Osteoblast (primary cell): ENCODE measurements around the gene MRPL23. TPM values are rescaled to one million over a fixed set of nuclear protein-coding genes. Genes with fewer than 3 reads are reported as not detected.

Experiments used
- DNase-seq: peaks from one replicate; pipeline ENCODE4 v3.0.0; 2011; ENCODE audit warnings: low spot score, mixed read lengths; ENCODE audit not compliant: insufficient read length; ENCODE audit errors: missing footprints
- H2AFZ ChIP-seq: 2 replicates; pipeline ENCODE4 v1.6.0; 2011; ENCODE audit warnings: mild to moderate bottlenecking, low read length
- H3K27ac ChIP-seq: 2 replicates; pipeline ENCODE4 v1.5.1; 2011; ENCODE audit warnings: mild to moderate bottlenecking, low read depth, low read length, moderate library complexity
- H3K27me3 ChIP-seq: 2 replicates; pipeline ENCODE4 v1.6.0; 2012; ENCODE audit warnings: mild to moderate bottlenecking, control low read depth, inconsistent platforms, low read length, moderate library complexity; ENCODE audit not compliant: insufficient read depth
- H3K36me3 ChIP-seq: 2 replicates; pipeline ENCODE4 v1.5.1; 2011; ENCODE audit warnings: mild to moderate bottlenecking, low read length, control low read depth, moderate library complexity; ENCODE audit not compliant: insufficient read depth
- H3K4me1 ChIP-seq: 2 replicates; pipeline ENCODE4 v1.5.1; 2011; ENCODE audit warnings: mild to moderate bottlenecking, low read length, control low read depth, moderate library complexity; ENCODE audit not compliant: insufficient read depth
- H3K4me2 ChIP-seq: 2 replicates; pipeline ENCODE4 v1.6.0; 2011; ENCODE audit warnings: mild to moderate bottlenecking, low read length; ENCODE audit not compliant: insufficient read depth
- H3K4me3 ChIP-seq: fragments of 200-600 bp; sonication (generic); 3 replicates; pipeline ENCODE4 v1.5.1; 2012; ENCODE audit warnings: mild to moderate bottlenecking, low read length, inconsistent platforms; ENCODE audit not compliant: insufficient read depth
- H3K79me2 ChIP-seq: 2 replicates; pipeline ENCODE4 v1.6.0; 2012; ENCODE audit warnings: mild to moderate bottlenecking, low read length, control low read depth, inconsistent platforms; ENCODE audit not compliant: insufficient read depth
- H3K9me3 ChIP-seq: 2 replicates; pipeline ENCODE4 v1.5.1; 2011; ENCODE audit warnings: low read depth, low read length, control low read depth
- H4K20me1 ChIP-seq: 2 replicates; pipeline ENCODE4 v1.6.0; 2012; ENCODE audit warnings: mild to moderate bottlenecking, low read length, control low read depth; ENCODE audit not compliant: insufficient read depth
- CTCF ChIP-seq: IDR thresholded peaks from 2 replicates; pipeline ENCODE4 v1.5.1; 2011; ENCODE audit warnings: mild to moderate bottlenecking, low read depth, low read length, moderate library complexity; ENCODE audit errors: extremely low read depth
- total RNA-seq: library from RNA; depleted of rRNA; stranded (reverse); fragments of >200 nt; gene quantifications from 2 replicates; pipeline ENCODE4 v1.2.3, GENCODE V29; 2012

MRPL23 gene
- total RNA-seq, 1 donor, result 94.5 TPM

GRCh38 chr11:1958367-1958766 is 11.2 kb downstream of the MRPL23 start:
- Histone ChIP-seq H3K4me2 (no peak overlapping the region), H3K27me3 (no peaks in the 10 kb centered on the region), H4K20me1 (no peaks in the 10 kb centered on the region), H3K9me3 (no peaks in the 10 kb centered on the region), H2AFZ (no peak overlapping the region), H3K79me2 (no peaks in the 10 kb centered on the region), H3K36me3 (no peaks in the 10 kb centered on the region), H3K4me1 (no peaks in the 10 kb centered on the region), H3K27ac (no peak overlapping the region), H3K4me3 (no peak overlapping the region)
- no peak for TF ChIP-seq CTCF
- no peak for DNase-seq

- DNase-seq, result no peak
- H3K79me2 ChIP-seq, result no peaks in the 10 kb centered on the region
- no peaks in the 10 kb centered on the region for H3K27me3 ChIP-seq
- no peak overlapping the region for H2AFZ ChIP-seq
- no peak for TF ChIP-seq CTCF
- H3K9me3 ChIP-seq, result no peaks in the 10 kb centered on the region
- no peaks in the 10 kb centered on the region for H3K4me1 ChIP-seq
- no peaks in the 10 kb centered on the region for H3K36me3 ChIP-seq
- H3K4me2 ChIP-seq, result no peak overlapping the region
- no peak overlapping the region for H3K4me3 ChIP-seq
- no peak overlapping the region for H3K27ac ChIP-seq
- no peaks in the 10 kb centered on the region for H4K20me1 ChIP-seq
These were observed 12.7 kb downstream of the MRPL23 start for GRCh38 chr11:1959786-1960185.

GRCh38 chr11:1963864-1964263 is 16.7 kb downstream of the MRPL23 start:
- no peaks in the 10 kb centered on the region for H3K79me2 ChIP-seq
- no peak for DNase-seq
- no peaks in the 10 kb centered on the region for H3K4me1 ChIP-seq
- H4K20me1 ChIP-seq, result no peaks in the 10 kb centered on the region
- no peaks in the 10 kb centered on the region for H3K36me3 ChIP-seq
- H3K27ac ChIP-seq, result no peak overlapping the region
- no peak overlapping the region for H2AFZ ChIP-seq
- no peak for TF ChIP-seq CTCF
- H3K4me2 ChIP-seq, result no peak overlapping the region
- no peak overlapping the region for H3K4me3 ChIP-seq
- no peaks in the 10 kb centered on the region for H3K27me3 ChIP-seq
- no peaks in the 10 kb centered on the region for H3K9me3 ChIP-seq

- no peak overlapping the region for H3K4me3 ChIP-seq
- no peak for TF ChIP-seq CTCF
- no peak overlapping the region for H3K4me2 ChIP-seq
These were observed 17.2 kb downstream of the MRPL23 start for GRCh38 chr11:1964348-1964747.

More at GRCh38 chr11:1964348-1964747, 17.2 kb downstream of the MRPL23 start:
- Histone ChIP-seq H3K27me3 (no peaks in the 10 kb centered on the region), H4K20me1 (no peaks in the 10 kb centered on the region), H3K36me3 (no peaks in the 10 kb centered on the region), H3K4me1 (no peaks in the 10 kb centered on the region), H2AFZ (no peak overlapping the region), H3K27ac (no peak overlapping the region), H3K9me3 (no peaks in the 10 kb centered on the region), H3K79me2 (no peaks in the 10 kb centered on the region)
- no peak for DNase-seq
